Neural progenitor cell (in vitro differentiated cells): ENCODE results near the gene TCEAL8. TPM values are rescaled to one million over a fixed set of nuclear protein-coding genes. Genes with fewer than 3 reads are reported as not detected.

Experiments
- DNase-seq: peaks from one replicate; pipeline ENCODE4 v3.0.0-alpha.2; 2016; ENCODE audit warnings: low spot score
- H2AFZ ChIP-seq: fragments of 200-600 bp; sonication (generic); replicated peaks from 2 replicates; pipeline ENCODE4 v1.6.1; 2016; ENCODE audit warnings: antibody characterized with exemption
- H3F3A ChIP-seq: fragments of 200-600 bp; sonication (generic); 2 replicates; pipeline ENCODE4 v1.6.1; 2016; ENCODE audit warnings: antibody characterized with exemption, low read depth
- H3K27ac ChIP-seq: fragments of 200-600 bp; sonication (generic); 2 replicates; pipeline ENCODE4 v1.5.1; 2016; ENCODE audit warnings: mild to moderate bottlenecking
- H3K27me3 ChIP-seq: fragments of 200-600 bp; sonication (generic); 2 replicates; pipeline ENCODE4 v1.6.1; 2016; ENCODE audit warnings: mild to moderate bottlenecking, moderate library complexity
- H3K36me3 ChIP-seq: fragments of 200-600 bp; sonication (generic); 2 replicates; pipeline ENCODE4 v1.5.1; 2016
- H3K4me1 ChIP-seq: fragments of 200-600 bp; sonication (generic); 2 replicates; pipeline ENCODE4 v1.6.1; 2016; ENCODE audit warnings: mixed run types
- H3K4me2 ChIP-seq: fragments of 200-600 bp; sonication (generic); 2 replicates; pipeline ENCODE4 v1.6.1; 2016
- H3K4me3 ChIP-seq: fragments of 200-600 bp; sonication (generic); 2 replicates; pipeline ENCODE4 v1.5.1; 2016
- H3K79me2 ChIP-seq: fragments of 200-600 bp; sonication (generic); 2 replicates; pipeline ENCODE4 v1.6.1; 2016; ENCODE audit warnings: low read depth
- H3K9ac ChIP-seq: fragments of 200-600 bp; sonication (generic); 2 replicates; pipeline ENCODE4 v1.6.1; 2016
- H3K9me3 ChIP-seq: fragments of 200-600 bp; sonication (generic); 2 replicates; pipeline ENCODE4 v1.5.1; 2016; ENCODE audit warnings: low read depth
- H4K20me1 ChIP-seq: fragments of 200-600 bp; sonication (generic); 2 replicates; pipeline ENCODE4 v1.6.1; 2016; ENCODE audit warnings: low read depth
- H3K27ac Mint-ChIP-seq: 3 replicates; pipeline ENCODE4 v1.8.0; 2021; ENCODE audit warnings: mixed read lengths
- H3K27me3 Mint-ChIP-seq: 2 replicates; pipeline ENCODE4 v1.8.0; 2022; ENCODE audit warnings: low read depth, mild to moderate bottlenecking, inconsistent platforms, moderate library complexity, mixed read lengths; ENCODE audit not compliant: insufficient read depth
- H3K36me3 Mint-ChIP-seq: 3 replicates; pipeline ENCODE4 v1.8.0; 2021; ENCODE audit warnings: mixed read lengths
- H3K4me1 Mint-ChIP-seq: 3 replicates; pipeline ENCODE4 v1.8.0; 2021; ENCODE audit warnings: mixed read lengths
- H3K4me3 Mint-ChIP-seq: 3 replicates; pipeline ENCODE4 v1.8.0; 2021; ENCODE audit warnings: mild to moderate bottlenecking, moderate library complexity, mixed read lengths
- H3K9me3 Mint-ChIP-seq: 3 replicates; pipeline ENCODE4 v1.8.0; 2020; ENCODE audit warnings: mixed read lengths
- CTCF ChIP-seq: fragments of 200-600 bp; sonication (generic); IDR thresholded peaks from 2 replicates; pipeline ENCODE4 v1.5.1; 2017; ENCODE audit warnings: antibody characterized with exemption, mild to moderate bottlenecking
- EZH2 ChIP-seq: fragments of 200-600 bp; sonication (generic); IDR thresholded peaks from 2 replicates; pipeline ENCODE4 v1.6.1; 2017; ENCODE audit warnings: antibody characterized with exemption, mild to moderate bottlenecking, moderate library complexity
- EZH2phosphoT487 ChIP-seq: fragments of 200-600 bp; sonication (generic); IDR thresholded peaks from 2 replicates; pipeline ENCODE4 v1.6.1; 2017; ENCODE audit warnings: antibody characterized with exemption
- total RNA-seq: library from RNA; depleted of rRNA; stranded (reverse); fragments of >200 nt; gene quantifications from 2 replicates; pipeline ENCODE4 v1.2.3, GENCODE V29; 2015; ENCODE audit warnings: low replicate concordance

The TCEAL8 gene
- total RNA-seq, 1 donor from 2014 or later = 160 TPM

- DNase-seq = no peak
- no peak overlapping the region for H2AFZ ChIP-seq
- H3K79me2 ChIP-seq = no peaks in the 10 kb centered on the region
- Mint-ChIP-seq H3K27me3 (peaks cover 4% of the 10 kb centered on the region), H3K4me3 (no peak overlapping the region), H3K27ac (no peak overlapping the region), H3K36me3 (no peaks in the 10 kb centered on the region), H3K4me1 (peaks cover 2% of the 10 kb centered on the region), H3K9me3 (no peaks in the 10 kb centered on the region)
- H3K4me2 ChIP-seq = no peak overlapping the region
- H3K9me3 ChIP-seq = no peaks in the 10 kb centered on the region
- no peak overlapping the region for H3K9ac ChIP-seq
- H3K27ac ChIP-seq = no peak overlapping the region
- no peaks in the 10 kb centered on the region for H3K4me1 ChIP-seq
- H3K27me3 ChIP-seq = no peaks in the 10 kb centered on the region
- TF ChIP-seq EZH2phosphoT487 (no peak), CTCF (no peak), EZH2 (no peak)
- no peaks in the 10 kb centered on the region for H4K20me1 ChIP-seq
- H3F3A ChIP-seq = no peaks in the 10 kb centered on the region
- H3K4me3 ChIP-seq = no peak overlapping the region
- no peaks in the 10 kb centered on the region for H3K36me3 ChIP-seq
Observed at GRCh38 chrX:103274284-103274683, 19.3 kb upstream of the TCEAL8 start.

- Histone ChIP-seq H3K79me2 (peaks cover 7% of the 10 kb centered on the region), H3K4me1 (peaks cover 7% of the 10 kb centered on the region), H2AFZ (no peak overlapping the region), H4K20me1 (no peaks in the 10 kb centered on the region), H3K4me2 (no peak overlapping the region), H3K4me3 (no peak overlapping the region), H3F3A (peaks cover 17% of the 10 kb centered on the region), H3K9ac (no peak overlapping the region), H3K27me3 (no peaks in the 10 kb centered on the region), H3K27ac (no peak overlapping the region), H3K9me3 (no peaks in the 10 kb centered on the region), H3K36me3 (no peaks in the 10 kb centered on the region)
- Mint-ChIP-seq H3K27ac (no peak overlapping the region), H3K4me1 (peaks cover 18% of the 10 kb centered on the region), H3K36me3 (peaks cover 5% of the 10 kb centered on the region), H3K4me3 (no peak overlapping the region), H3K9me3 (no peaks in the 10 kb centered on the region), H3K27me3 (peaks cover 2% of the 10 kb centered on the region)
- TF ChIP-seq EZH2 (no peak), EZH2phosphoT487 (no peak), CTCF (no peak)
- DNase-seq = no peak
Observed at GRCh38 chrX:103258275-103258674, 3.3 kb upstream of the TCEAL8 start.

- no peak for DNase-seq
- H3K27ac Mint-ChIP-seq = no peak overlapping the region
- peaks cover 2% of the 10 kb centered on the region for H3K27me3 Mint-ChIP-seq
- Histone ChIP-seq H3K4me1 (peaks cover 7% of the 10 kb centered on the region), H3K79me2 (peaks cover 17% of the 10 kb centered on the region), H3K36me3 (no peaks in the 10 kb centered on the region), H3K27ac (no peak overlapping the region), H3K4me3 (no peak overlapping the region), H4K20me1 (no peaks in the 10 kb centered on the region), H2AFZ (no peak overlapping the region), H3K27me3 (no peaks in the 10 kb centered on the region), H3F3A (peaks cover 19% of the 10 kb centered on the region), H3K9ac (no peak overlapping the region), H3K9me3 (no peaks in the 10 kb centered on the region), H3K4me2 (no peak overlapping the region)
- H3K4me3 Mint-ChIP-seq = no peak overlapping the region
- TF ChIP-seq CTCF = no peak
- no peak for TF ChIP-seq EZH2phosphoT487
- TF ChIP-seq EZH2 = no peak
- peaks cover 11% of the 10 kb centered on the region for H3K36me3 Mint-ChIP-seq
- H3K9me3 Mint-ChIP-seq = no peaks in the 10 kb centered on the region
- peaks cover 19% of the 10 kb centered on the region for H3K4me1 Mint-ChIP-seq
Observed at GRCh38 chrX:103256651-103257050, 1.7 kb upstream of the TCEAL8 start.
